ENCODE data around the gene MYBPC2.
"Not testable (repeated sequence)": the region's sequence is repeated elsewhere in the genome, so short reads cannot be mapped to it uniquely, and the experiment has no call there.

MYBPC2 gene

DNA sequence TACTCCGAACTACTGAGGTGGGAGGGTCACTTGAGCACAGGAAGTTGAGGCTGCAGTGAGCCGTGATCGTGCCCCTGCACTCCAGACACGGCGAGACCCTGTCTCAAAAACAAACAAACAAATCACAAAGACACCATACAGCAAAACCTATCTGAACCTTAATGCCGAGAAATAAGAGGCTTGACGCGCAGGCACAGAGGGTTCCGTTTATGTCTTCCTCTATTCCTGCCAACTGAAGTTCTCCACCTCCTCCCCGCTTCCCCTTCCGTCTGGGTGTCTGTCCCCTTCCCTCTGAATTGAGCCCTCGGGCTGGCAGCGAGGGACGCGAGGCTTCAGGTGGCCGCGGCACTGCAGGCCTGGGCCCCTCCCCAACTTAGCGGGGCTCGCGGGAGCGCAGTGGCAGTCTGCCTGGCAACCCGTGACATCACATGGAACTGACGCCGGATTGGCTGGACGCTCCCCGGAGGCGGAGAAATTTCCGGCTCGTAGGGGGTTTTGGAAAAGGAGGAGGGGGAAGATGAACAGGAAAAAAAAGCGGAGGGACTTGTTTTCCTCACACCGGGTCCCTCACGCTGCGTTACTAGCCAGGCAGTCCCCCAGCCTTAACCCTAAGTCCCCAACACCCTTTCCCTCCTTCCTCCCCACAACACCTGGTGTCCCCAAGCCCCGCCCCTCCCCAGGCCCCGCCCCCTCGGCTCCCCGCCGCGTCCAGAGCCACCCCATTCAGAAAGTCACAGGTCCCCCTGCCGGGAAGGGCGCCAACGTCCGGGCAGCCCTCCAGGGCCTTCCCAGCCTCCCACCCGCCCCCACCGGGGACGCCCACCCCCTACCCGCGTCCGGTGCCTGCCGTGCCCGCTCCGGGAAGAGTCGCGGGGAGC is 1.1 kb upstream of the MYBPC2 start:
- peaks cover 12% of the 10 kb centered on the region for H3K27me3 ChIP-seq (ENCODE audit: control insufficient read depth, insufficient read depth, low read length)
- peaks cover 10% of the 10 kb centered on the region for H3K4me1 ChIP-seq (ENCODE audit: control insufficient read depth, insufficient read depth, low read length)
- H3K4me3 ChIP-seq (ENCODE audit: low read depth, low read length): peak overlapping the region; percentile 69
- H3K9ac ChIP-seq (ENCODE audit: low read depth, low read length): peak overlapping the region; percentile 22; the same call in 1 of the 2 replicates
- H3K9me3 ChIP-seq (ENCODE audit: control insufficient read depth, insufficient read depth, low read length): no peaks in the 10 kb centered on the region
- H3K27ac ChIP-seq (ENCODE audit: low read depth, low read length): peak overlapping the region; percentile 86
- no peaks in the 10 kb centered on the region for H3K36me3 ChIP-seq (ENCODE audit: control insufficient read depth, insufficient read depth, low read length)

DNA sequence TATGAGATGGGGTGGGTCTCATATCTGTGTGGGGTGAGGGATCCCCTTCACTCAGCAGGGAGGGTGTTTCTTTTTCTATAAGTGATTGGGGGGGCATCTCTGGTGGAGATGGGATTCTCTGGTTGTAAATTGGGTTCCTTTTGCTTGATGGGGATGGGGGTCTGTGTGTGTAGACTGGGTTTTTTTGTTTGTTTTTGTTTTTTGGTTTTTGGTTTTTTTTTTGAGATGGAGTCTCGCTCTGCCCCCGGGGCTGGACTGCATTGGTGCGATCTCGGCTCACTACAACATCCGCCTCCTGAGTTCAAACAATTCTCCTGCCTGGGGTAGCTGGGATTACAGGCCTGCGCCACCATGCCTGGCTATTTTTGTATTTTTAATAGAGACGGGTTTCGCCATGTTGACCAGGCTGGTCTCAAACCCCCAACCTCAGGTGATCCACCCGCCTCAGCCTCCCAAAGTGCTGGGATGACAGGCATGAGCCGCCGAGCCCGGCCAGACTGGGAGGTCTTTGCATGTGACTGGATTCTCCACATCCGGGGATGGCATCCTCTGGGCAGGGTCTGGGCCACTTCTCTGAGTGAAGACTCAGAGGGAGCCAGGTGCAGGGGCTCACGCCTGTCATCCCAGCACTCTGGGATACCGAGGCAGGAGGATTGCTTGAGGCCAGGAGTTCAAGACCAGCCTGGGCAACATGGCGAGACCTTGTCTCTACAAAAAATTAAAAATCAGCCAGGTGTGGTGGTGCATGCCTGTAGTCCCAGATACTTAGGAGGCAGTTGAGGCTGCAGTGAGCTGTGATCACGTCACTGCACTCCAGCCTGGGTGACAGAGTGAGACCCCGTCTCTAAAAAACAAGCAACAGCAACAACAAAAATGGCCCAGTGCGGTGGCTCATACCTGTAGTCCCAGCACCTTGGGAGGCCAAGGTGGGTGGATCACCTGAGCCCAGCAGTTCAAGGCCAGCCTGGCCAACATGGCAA is 799 bp downstream of the MYBPC2 start:
- Histone ChIP-seq H3K4me3 (ENCODE audit: low read depth, low read length) (no peak overlapping the region), H3K36me3 (ENCODE audit: control insufficient read depth, insufficient read depth, low read length) (no peaks in the 10 kb centered on the region), H3K9ac (ENCODE audit: low read depth, low read length) (no peak overlapping the region), H3K9me3 (ENCODE audit: control insufficient read depth, insufficient read depth, low read length) (no peaks in the 10 kb centered on the region), H3K27ac (ENCODE audit: low read depth, low read length) (peak overlapping the region; percentile 86), H3K4me1 (ENCODE audit: control insufficient read depth, insufficient read depth, low read length) (peaks cover 6% of the 10 kb centered on the region), H3K27me3 (ENCODE audit: control insufficient read depth, insufficient read depth, low read length) (peaks cover 12% of the 10 kb centered on the region)

DNA sequence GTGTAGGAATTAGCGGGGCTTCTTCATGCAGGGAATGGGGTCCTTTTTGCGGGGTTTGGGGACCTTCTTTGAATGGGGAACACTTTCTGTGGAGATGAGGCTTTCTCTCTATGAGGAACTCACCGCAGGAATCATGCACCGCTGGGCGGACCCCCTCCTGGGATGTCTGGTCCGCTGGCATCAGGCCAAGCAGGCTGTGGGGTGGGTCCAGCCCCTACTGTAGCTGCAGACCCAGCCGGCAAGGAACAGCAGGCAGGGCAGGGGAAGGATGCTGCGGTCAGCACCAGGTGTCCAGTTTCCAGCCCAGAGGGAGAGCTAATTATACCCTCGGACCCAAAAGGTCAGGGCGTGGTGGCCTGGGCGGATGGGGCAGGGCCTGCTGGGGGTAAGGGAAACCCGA is 1.8 kb downstream of the MYBPC2 start:
- Histone ChIP-seq H3K9me3 (ENCODE audit: control insufficient read depth, insufficient read depth, low read length) (no peaks in the 10 kb centered on the region), H3K9ac (ENCODE audit: low read depth, low read length) (no peak overlapping the region), H3K27me3 (ENCODE audit: control insufficient read depth, insufficient read depth, low read length) (peaks cover 12% of the 10 kb centered on the region), H3K4me3 (ENCODE audit: low read depth, low read length) (no peak overlapping the region), H3K36me3 (ENCODE audit: control insufficient read depth, insufficient read depth, low read length) (no peaks in the 10 kb centered on the region), H3K27ac (ENCODE audit: low read depth, low read length) (no peak overlapping the region), H3K4me1 (ENCODE audit: control insufficient read depth, insufficient read depth, low read length) (peaks cover 6% of the 10 kb centered on the region)

DNA sequence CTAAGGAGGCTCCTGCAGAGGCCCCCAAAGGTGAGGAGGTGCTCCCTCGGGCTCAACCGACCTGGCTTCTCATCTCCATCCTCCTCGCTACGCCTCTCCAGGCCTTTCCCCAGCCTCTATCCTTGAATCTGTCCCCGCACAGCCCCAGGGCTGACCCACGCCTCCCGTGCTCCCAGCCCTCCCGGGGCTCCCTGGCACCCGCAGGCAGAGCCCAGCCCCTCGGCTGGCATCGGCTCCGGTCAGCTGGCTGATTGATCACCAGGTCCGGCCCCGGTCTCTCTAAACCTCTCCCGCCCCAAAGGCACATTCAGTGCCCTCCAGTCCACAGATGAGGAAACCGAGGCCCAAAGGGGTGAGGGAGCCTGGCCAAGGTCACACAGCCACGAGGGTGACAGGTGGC is 2.5 kb downstream of the MYBPC2 start:
- Histone ChIP-seq H3K27me3 (ENCODE audit: control insufficient read depth, insufficient read depth, low read length) (peaks cover 10% of the 10 kb centered on the region), H3K4me1 (ENCODE audit: control insufficient read depth, insufficient read depth, low read length) (peaks cover 6% of the 10 kb centered on the region), H3K27ac (ENCODE audit: low read depth, low read length) (no peak overlapping the region), H3K4me3 (ENCODE audit: low read depth, low read length) (no peak overlapping the region), H3K9ac (ENCODE audit: low read depth, low read length) (no peak overlapping the region), H3K9me3 (ENCODE audit: control insufficient read depth, insufficient read depth, low read length) (no peaks in the 10 kb centered on the region), H3K36me3 (ENCODE audit: control insufficient read depth, insufficient read depth, low read length) (no peaks in the 10 kb centered on the region)

DNA sequence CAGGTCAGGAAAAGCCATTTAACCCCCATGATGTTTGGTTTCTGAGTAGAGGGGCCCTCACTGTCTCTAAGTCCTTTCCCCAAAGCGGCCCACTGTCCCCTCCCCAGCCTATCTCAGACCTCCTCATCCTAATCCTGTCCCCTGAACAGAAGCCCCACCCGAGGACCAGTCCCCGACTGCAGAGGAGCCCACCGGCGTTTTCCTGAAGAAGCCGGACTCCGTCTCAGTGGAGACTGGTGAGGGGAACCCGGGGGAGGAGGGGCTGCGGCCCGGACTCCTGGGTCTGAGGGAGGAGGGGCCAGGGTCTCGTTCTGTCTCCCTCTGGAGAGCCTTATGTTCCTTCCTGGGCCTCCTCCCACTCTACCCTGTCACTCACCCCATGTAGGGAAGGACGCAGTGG is 2.9 kb downstream of the MYBPC2 start:
- H3K9me3 ChIP-seq (ENCODE audit: control insufficient read depth, insufficient read depth, low read length): no peaks in the 10 kb centered on the region
- H3K9ac ChIP-seq (ENCODE audit: low read depth, low read length): no peak overlapping the region
- peaks cover 6% of the 10 kb centered on the region for H3K4me1 ChIP-seq (ENCODE audit: control insufficient read depth, insufficient read depth, low read length)
- no peak overlapping the region for H3K4me3 ChIP-seq (ENCODE audit: low read depth, low read length)
- H3K27ac ChIP-seq (ENCODE audit: low read depth, low read length): no peak overlapping the region
- no peaks in the 10 kb centered on the region for H3K36me3 ChIP-seq (ENCODE audit: control insufficient read depth, insufficient read depth, low read length)
- 0 out of 2 replicates have a peak, but pooled peaks cover 6% of the 10 kb centered on the region for H3K27me3 ChIP-seq (ENCODE audit: control insufficient read depth, insufficient read depth, low read length)

DNA sequence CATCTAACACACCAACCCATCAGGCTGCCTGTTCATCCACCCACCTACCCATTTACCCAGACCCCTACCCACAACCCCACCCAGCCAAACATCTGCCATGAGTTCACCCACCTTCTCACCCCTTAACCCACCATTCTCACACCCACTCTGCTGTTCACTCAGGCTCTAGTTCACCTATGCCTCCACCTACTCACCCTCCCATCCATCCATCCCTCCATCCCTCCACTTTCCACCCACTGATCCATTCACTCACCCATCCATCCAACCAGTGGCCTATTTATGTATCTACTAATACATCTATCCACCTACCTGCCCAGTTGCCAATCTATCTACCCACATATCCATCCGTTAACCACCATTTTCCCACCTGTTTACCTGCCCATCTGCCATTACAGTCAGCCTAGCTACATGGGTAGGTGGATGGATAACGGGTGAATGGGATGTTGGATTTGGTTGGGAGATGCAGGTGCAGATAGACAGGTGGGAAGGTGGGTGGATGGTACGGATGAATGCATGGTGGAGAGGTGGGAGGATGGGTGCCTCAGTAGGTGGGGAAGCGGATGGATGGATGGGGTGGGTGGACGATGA is 5.3 kb downstream of the MYBPC2 start:
- Histone ChIP-seq H3K27me3 (ENCODE audit: control insufficient read depth, insufficient read depth, low read length) (no peaks in the 10 kb centered on the region), H3K9me3 (ENCODE audit: control insufficient read depth, insufficient read depth, low read length) (no peaks in the 10 kb centered on the region)

DNA sequence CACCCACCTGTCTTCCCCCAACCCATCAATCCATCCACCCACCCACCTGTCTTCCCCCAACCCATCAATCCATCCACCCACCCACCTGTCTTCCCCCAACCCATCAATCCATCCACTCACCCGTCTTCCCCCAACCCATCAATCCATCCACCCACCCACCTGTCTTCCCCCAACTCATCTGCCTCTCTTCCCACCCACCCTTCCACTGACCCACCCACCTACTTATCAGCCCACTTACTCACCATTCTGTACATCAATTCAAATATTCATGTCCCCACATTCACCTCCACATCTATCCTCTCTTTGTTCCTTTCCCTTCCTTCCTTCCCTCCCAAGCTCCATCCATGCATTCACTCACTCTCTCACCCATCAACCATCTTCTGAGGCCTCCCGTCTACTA is 6.4 kb downstream of the MYBPC2 start:
- not testable (repeated sequence) for H3K4me3 ChIP-seq (ENCODE audit: low read depth, low read length); H3K4me1 ChIP-seq (ENCODE audit: control insufficient read depth, insufficient read depth, low read length); H3K9me3 ChIP-seq (ENCODE audit: control insufficient read depth, insufficient read depth, low read length); H3K36me3 ChIP-seq (ENCODE audit: control insufficient read depth, insufficient read depth, low read length); H3K27me3 ChIP-seq (ENCODE audit: control insufficient read depth, insufficient read depth, low read length); H3K27ac ChIP-seq (ENCODE audit: low read depth, low read length); H3K9ac ChIP-seq (ENCODE audit: low read depth, low read length)

More for the DNA sequence above, 5.3 kb downstream of the MYBPC2 start:
- no peak overlapping the region for H3K4me3 ChIP-seq (ENCODE audit: low read depth, low read length)
- peaks cover 3% of the 10 kb centered on the region for H3K4me1 ChIP-seq (ENCODE audit: control insufficient read depth, insufficient read depth, low read length)
- no peak overlapping the region for H3K9ac ChIP-seq (ENCODE audit: low read depth, low read length)
- H3K27ac ChIP-seq (ENCODE audit: low read depth, low read length): no peak overlapping the region
- H3K36me3 ChIP-seq (ENCODE audit: control insufficient read depth, insufficient read depth, low read length): no peaks in the 10 kb centered on the region

DNA sequence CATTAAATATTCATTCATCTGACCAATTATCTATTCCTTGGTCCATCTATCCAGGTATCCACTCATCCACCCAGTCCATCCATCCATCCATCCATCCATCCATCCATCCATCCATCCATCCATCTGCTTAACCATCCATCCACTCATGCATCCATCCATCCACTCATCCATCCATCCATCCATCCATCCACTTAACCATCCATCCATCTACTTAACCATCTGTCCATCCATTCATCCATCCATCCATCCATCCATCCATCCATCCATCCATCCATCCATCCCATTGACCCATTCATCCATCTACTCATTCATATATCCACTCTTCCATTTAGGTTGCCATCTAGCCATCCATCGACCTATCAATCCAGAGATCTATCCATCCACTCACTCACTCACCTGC is 11.4 kb downstream of the MYBPC2 start:
- no peak overlapping the region for H3K27ac ChIP-seq (ENCODE audit: low read depth, low read length)
- no peak overlapping the region for H3K4me3 ChIP-seq (ENCODE audit: low read depth, low read length)
- H3K9ac ChIP-seq (ENCODE audit: low read depth, low read length): no peak overlapping the region
- H3K36me3 ChIP-seq (ENCODE audit: control insufficient read depth, insufficient read depth, low read length): no peaks in the 10 kb centered on the region
- no peaks in the 10 kb centered on the region for H3K27me3 ChIP-seq (ENCODE audit: control insufficient read depth, insufficient read depth, low read length)
- no peaks in the 10 kb centered on the region for H3K9me3 ChIP-seq (ENCODE audit: control insufficient read depth, insufficient read depth, low read length)
- H3K4me1 ChIP-seq (ENCODE audit: control insufficient read depth, insufficient read depth, low read length): no peaks in the 10 kb centered on the region

DNA sequence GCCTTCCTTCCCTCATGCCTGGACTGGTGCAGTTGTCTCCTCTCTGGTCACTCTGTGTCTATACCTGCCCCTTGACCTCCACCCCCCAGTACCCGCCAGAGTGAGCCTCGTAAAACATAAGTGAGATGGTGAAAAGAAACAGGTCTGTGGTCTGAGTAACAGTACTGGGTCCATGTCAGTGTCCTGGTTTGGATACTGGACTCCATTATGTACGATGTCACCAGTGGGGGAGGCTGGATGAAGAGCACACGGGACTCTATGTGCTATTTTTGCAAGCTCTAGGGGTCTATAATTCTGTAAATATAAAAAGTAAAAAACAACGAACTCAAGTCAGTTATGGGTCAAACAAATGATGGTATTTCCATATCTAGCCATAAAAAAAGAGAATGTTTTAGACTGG is 14.4 kb downstream of the MYBPC2 start:
- H3K9me3 ChIP-seq (ENCODE audit: control insufficient read depth, insufficient read depth, low read length): no peaks in the 10 kb centered on the region
- no peak overlapping the region for H3K4me3 ChIP-seq (ENCODE audit: low read depth, low read length)
- no peaks in the 10 kb centered on the region for H3K27me3 ChIP-seq (ENCODE audit: control insufficient read depth, insufficient read depth, low read length)
- no peak overlapping the region for H3K9ac ChIP-seq (ENCODE audit: low read depth, low read length)
- no peak overlapping the region for H3K27ac ChIP-seq (ENCODE audit: low read depth, low read length)
- H3K36me3 ChIP-seq (ENCODE audit: control insufficient read depth, insufficient read depth, low read length): no peaks in the 10 kb centered on the region
- peaks cover 3% of the 10 kb centered on the region; the same call in 1 of the 2 replicates for H3K4me1 ChIP-seq (ENCODE audit: control insufficient read depth, insufficient read depth, low read length)

DNA sequence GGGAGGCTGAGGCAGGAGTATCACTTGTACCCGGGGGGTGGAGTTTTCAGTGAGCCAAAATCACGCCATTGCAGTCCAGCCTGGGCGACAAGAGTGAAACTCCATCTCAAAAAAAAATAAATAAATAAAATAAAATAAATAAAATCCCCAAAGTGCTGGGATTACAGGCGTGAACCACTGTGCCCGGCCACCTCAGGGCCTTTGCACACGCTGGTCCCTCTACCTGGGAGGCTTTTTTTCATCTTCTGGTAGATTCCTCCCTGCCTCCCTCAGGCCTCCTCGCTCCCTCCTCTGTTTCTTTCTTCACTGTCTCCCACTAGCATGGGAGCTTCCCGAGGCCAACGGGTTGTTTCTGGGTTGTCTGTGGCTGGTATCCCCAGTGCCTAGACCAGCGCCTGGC is 15.1 kb downstream of the MYBPC2 start:
- no peaks in the 10 kb centered on the region for H3K27me3 ChIP-seq (ENCODE audit: control insufficient read depth, insufficient read depth, low read length)
- no peak overlapping the region for H3K9ac ChIP-seq (ENCODE audit: low read depth, low read length)
- H3K4me3 ChIP-seq (ENCODE audit: low read depth, low read length): no peak overlapping the region
- H3K4me1 ChIP-seq (ENCODE audit: control insufficient read depth, insufficient read depth, low read length): peaks cover 3% of the 10 kb centered on the region; the same call in 1 of the 2 replicates
- no peak overlapping the region for H3K27ac ChIP-seq (ENCODE audit: low read depth, low read length)
- no peaks in the 10 kb centered on the region for H3K36me3 ChIP-seq (ENCODE audit: control insufficient read depth, insufficient read depth, low read length)
- no peaks in the 10 kb centered on the region for H3K9me3 ChIP-seq (ENCODE audit: control insufficient read depth, insufficient read depth, low read length)
